K562 (cell line): ENCODE results near the gene KRT36.

Source experiments
- ARID4B ChIP-seq: sonication (generic); formaldehyde crosslinking; IDR thresholded peaks from 2 replicates; pipeline ENCODE4 v1.8.0; 2022; ENCODE audit warnings: mild to moderate bottlenecking, missing genetic modification reagents
- ETS1 ChIP-seq: conservative IDR thresholded peaks from 2 replicates; pipeline ENCODE4 v1.6.1; 2011; ENCODE audit warnings: low read depth, mild to moderate bottlenecking, low read length; ENCODE audit not compliant: control insufficient read depth
- FOXA3 ChIP-seq, 2 experiments: fragments of 450-650 bp in 1 of 2; sonication (generic) in 1 of 2; formaldehyde crosslinking; IDR thresholded peaks in 1 of 2; conservative IDR thresholded peaks in 1 of 2; 2 replicates each; pipeline versions ENCODE4 v1.4.0 to v1.8.0; 2020 to 2022; ENCODE audit warnings: mild to moderate bottlenecking in 2 of 2, missing genetic modification reagents in 1 of 2
- JUN ChIP-seq, 2 experiments: sonication (generic) in 1 of 2; formaldehyde crosslinking in 1 of 2; IDR thresholded peaks; 2 replicates each; pipeline versions ENCODE4 v1.6.1 to v1.8.0; 2012 to 2022; ENCODE audit warnings: borderline replicate concordance in 2 of 2, mild to moderate bottlenecking in 2 of 2, improper control_type of control experiment in 1 of 2, low read depth in 1 of 2, low read length in 1 of 2, missing genetic modification reagents in 1 of 2
- NR3C1 ChIP-seq: sonication (generic); formaldehyde crosslinking; IDR thresholded peaks from 2 replicates; pipeline ENCODE4 v1.8.1; 2022; ENCODE audit warnings: missing genetic modification reagents
- POLR2A ChIP-seq: fragments of 450-650 bp; conservative IDR thresholded peaks from 2 replicates; pipeline ENCODE4 v1.6.1; 2016
- PREB ChIP-seq: sonication (generic); formaldehyde crosslinking; IDR thresholded peaks from 2 replicates; pipeline ENCODE4 v1.8.1; 2023; ENCODE audit warnings: mild to moderate bottlenecking, missing genetic modification reagents
- PRPF4 ChIP-seq: fragments of 200-400 bp; formaldehyde crosslinking; IDR thresholded peaks from one replicate; pipeline ENCODE4 v1.6.1; 2017; ENCODE audit warnings: low read length, low read depth, mild to moderate bottlenecking; ENCODE audit not compliant: insufficient read depth, poor library complexity, severe bottlenecking
- SMAD2 ChIP-seq: fragments of 150-350 bp; IDR thresholded peaks from 2 replicates; pipeline ENCODE4 v1.6.1; 2014; ENCODE audit warnings: low read depth, mild to moderate bottlenecking, low read length
- SPI1 ChIP-seq: IDR thresholded peaks from 2 replicates; pipeline ENCODE4 v1.6.1; 2011; ENCODE audit warnings: low read depth, low read length, control low read depth, borderline replicate concordance
- USF2 ChIP-seq: sonication (generic); formaldehyde crosslinking; IDR thresholded peaks from 2 replicates; pipeline ENCODE4 v1.5.0; 2020; ENCODE audit warnings: missing genetic modification reagents
- ZBTB17 ChIP-seq: fragments of 450-650 bp; formaldehyde crosslinking; IDR thresholded peaks from 2 replicates; pipeline ENCODE4 v1.4.0; 2020; ENCODE audit warnings: mild to moderate bottlenecking

- TF ChIP-seq SMAD2 (no peak), PRPF4 (no peak), FOXA3 (CRISPR knock-in tag; conservative IDR thresholded peaks at IDR 0.05 in 1 of 2, IDR thresholded peaks at IDR 0.05 in 1 of 2) (no peak), SPI1 (no peak), ARID4B (CRISPR knock-in tag) (no peak), JUN (IDR thresholded peaks at IDR 0.05; ENCODE audit: borderline replicate concordance, low read depth, low read length) (no peak), JUN (CRISPR knock-in tag; IDR thresholded peaks at IDR 0.05; ENCODE audit: borderline replicate concordance) (no peak), POLR2A (no peak), NR3C1 (CRISPR knock-in tag) (no peak), PREB (no peak), ZBTB17 (CRISPR knock-in tag) (no peak), ETS1 (no peak), USF2 (CRISPR knock-in tag) (no peak)
Observed at GRCh38 chr17:41523225-41523593, 33.5 kb upstream of the KRT36 start.
